ENCODE results near the gene YIPF1.
"Not testable (repeated sequence)": the region's sequence is repeated elsewhere in the genome, so short reads cannot be mapped to it uniquely, and the experiment has no call there.

Gene YIPF1

DNA sequence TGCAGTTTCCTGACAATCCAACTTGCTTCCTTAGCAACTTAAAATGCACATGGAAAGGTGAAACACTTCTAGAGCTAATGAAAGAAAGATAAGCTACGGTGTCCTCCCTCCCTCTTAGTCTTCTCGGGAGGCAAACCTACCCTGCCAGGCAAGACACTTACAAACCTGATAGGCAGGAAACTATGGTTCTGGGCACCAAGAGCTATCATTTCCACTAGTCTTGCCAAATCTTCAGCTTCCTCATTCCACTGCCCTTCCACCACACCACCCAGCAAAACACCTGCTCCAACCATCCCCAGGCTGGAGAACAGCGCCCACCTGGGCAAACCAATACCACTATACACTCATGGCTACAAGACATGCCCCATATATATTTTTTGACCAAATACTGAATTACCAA is 66.7 kb downstream of the YIPF1 start:
- H3K27me3 ChIP-seq (ENCODE audit: low read depth, low read length), result no peaks in the 10 kb centered on the region
- H4K20me1 ChIP-seq (ENCODE audit: insufficient read depth, low read length), result no peaks in the 10 kb centered on the region
- no peak overlapping the region for H2AFZ ChIP-seq (ENCODE audit: low read depth, low read length)
- H3K79me2 ChIP-seq (ENCODE audit: low read length), result peaks cover 30% of the 10 kb centered on the region
- H3K9ac ChIP-seq (ENCODE audit: low read length), result no peak overlapping the region
- H3K36me3 ChIP-seq (replicated peaks; ENCODE audit: low read depth, low read length), result peaks cover 22% of the 10 kb centered on the region
- TF ChIP-seq EZH2phosphoT487 (IDR thresholded peaks at IDR 0.05; ENCODE audit: low read depth), result no peak
- TF ChIP-seq, protein P1, sequence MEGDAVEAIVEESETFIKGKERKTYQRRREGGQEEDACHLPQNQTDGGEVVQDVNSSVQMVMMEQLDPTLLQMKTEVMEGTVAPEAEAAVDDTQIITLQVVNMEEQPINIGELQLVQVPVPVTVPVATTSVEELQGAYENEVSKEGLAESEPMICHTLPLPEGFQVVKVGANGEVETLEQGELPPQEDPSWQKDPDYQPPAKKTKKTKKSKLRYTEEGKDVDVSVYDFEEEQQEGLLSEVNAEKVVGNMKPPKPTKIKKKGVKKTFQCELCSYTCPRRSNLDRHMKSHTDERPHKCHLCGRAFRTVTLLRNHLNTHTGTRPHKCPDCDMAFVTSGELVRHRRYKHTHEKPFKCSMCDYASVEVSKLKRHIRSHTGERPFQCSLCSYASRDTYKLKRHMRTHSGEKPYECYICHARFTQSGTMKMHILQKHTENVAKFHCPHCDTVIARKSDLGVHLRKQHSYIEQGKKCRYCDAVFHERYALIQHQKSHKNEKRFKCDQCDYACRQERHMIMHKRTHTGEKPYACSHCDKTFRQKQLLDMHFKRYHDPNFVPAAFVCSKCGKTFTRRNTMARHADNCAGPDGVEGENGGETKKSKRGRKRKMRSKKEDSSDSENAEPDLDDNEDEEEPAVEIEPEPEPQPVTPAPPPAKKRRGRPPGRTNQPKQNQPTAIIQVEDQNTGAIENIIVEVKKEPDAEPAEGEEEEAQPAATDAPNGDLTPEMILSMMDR (IDR thresholded peaks at IDR 0.05; ENCODE audit: low read depth, low read length), result no peak
- H3K4me3 ChIP-seq (ENCODE audit: low read length), result no peak overlapping the region
- no peak overlapping the region for H3K4me2 ChIP-seq (ENCODE audit: low read length)
- peaks cover 3% of the 10 kb centered on the region for H3K4me1 ChIP-seq (ENCODE audit: low read length)
- no peak overlapping the region for H3K27ac ChIP-seq (ENCODE audit: low read length)
- H3K9me3 ChIP-seq (ENCODE audit: insufficient read depth, low read length), result no peaks in the 10 kb centered on the region

- H3K79me2 ChIP-seq (ENCODE audit: low read length), result peaks cover 32% of the 10 kb centered on the region
- no peak overlapping the region for H3K4me3 ChIP-seq (ENCODE audit: low read length)
- no peak overlapping the region for H3K4me2 ChIP-seq (ENCODE audit: low read length)
- H3K27me3 ChIP-seq (ENCODE audit: low read depth, low read length), result no peaks in the 10 kb centered on the region
- TF ChIP-seq, protein P1 (IDR thresholded peaks at IDR 0.05; ENCODE audit: low read depth, low read length), result no peak
- no peak for TF ChIP-seq EZH2phosphoT487 (IDR thresholded peaks at IDR 0.05; ENCODE audit: low read depth)
- peaks cover 20% of the 10 kb centered on the region for H3K36me3 ChIP-seq (replicated peaks; ENCODE audit: low read depth, low read length)
- peaks cover 3% of the 10 kb centered on the region for H3K4me1 ChIP-seq (ENCODE audit: low read length)
- no peak overlapping the region for H2AFZ ChIP-seq (ENCODE audit: low read depth, low read length)
- no peaks in the 10 kb centered on the region for H4K20me1 ChIP-seq (ENCODE audit: insufficient read depth, low read length)
- H3K27ac ChIP-seq (ENCODE audit: low read length), result no peak overlapping the region
- no peaks in the 10 kb centered on the region for H3K9me3 ChIP-seq (ENCODE audit: insufficient read depth, low read length)
- H3K9ac ChIP-seq (ENCODE audit: low read length), result no peak overlapping the region
These were observed 68.2 kb downstream of the YIPF1 start for GRCh38 chr1:53821380-53821779.

GRCh38 chr1:53819387-53819786 is 70.2 kb downstream of the YIPF1 start:
- Histone ChIP-seq H3K36me3 (replicated peaks; ENCODE audit: low read depth, low read length) (peaks cover 9% of the 10 kb centered on the region), H3K27me3 (ENCODE audit: low read depth, low read length) (no peaks in the 10 kb centered on the region), H3K79me2 (ENCODE audit: low read length) (peaks cover 41% of the 10 kb centered on the region)

DNA sequence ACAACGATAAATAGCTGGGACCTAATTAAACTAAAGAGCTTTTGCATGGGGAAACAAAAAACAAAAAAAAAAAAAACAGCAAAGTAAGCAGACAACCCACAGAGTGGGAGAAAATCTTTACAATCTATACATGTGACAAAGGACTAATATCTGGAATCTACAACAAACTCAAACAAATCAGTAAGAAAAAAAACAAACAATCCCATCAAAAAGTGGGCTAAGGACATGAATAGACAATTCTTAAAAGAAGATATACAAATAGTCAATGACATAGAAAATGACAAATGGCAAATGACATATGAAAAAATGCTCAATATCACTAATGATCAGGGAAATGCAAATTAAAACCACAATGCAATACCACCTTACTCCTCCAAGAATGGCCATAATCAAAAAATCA is 73.0 kb downstream of the YIPF1 start:
- H3K4me2 ChIP-seq (ENCODE audit: low read length); H3K4me1 ChIP-seq (ENCODE audit: low read length); H2AFZ ChIP-seq (ENCODE audit: low read depth, low read length); H4K20me1 ChIP-seq (ENCODE audit: insufficient read depth, low read length); H3K9ac ChIP-seq (ENCODE audit: low read length); H3K27me3 ChIP-seq (ENCODE audit: low read depth, low read length); H3K36me3 ChIP-seq (replicated peaks; ENCODE audit: low read depth, low read length); H3K27ac ChIP-seq (ENCODE audit: low read length); H3K9me3 ChIP-seq (ENCODE audit: insufficient read depth, low read length); H3K4me3 ChIP-seq (ENCODE audit: low read length): not testable (repeated sequence)
- H3K79me2 ChIP-seq (ENCODE audit: low read length), result peaks cover 38% of the 10 kb centered on the region

More at GRCh38 chr1:53819387-53819786, 70.2 kb downstream of the YIPF1 start:
- H2AFZ ChIP-seq (ENCODE audit: low read depth, low read length), result no peak overlapping the region
- TF ChIP-seq, protein P1 (IDR thresholded peaks at IDR 0.05; ENCODE audit: low read depth, low read length), result no peak
- no peak overlapping the region for H3K4me2 ChIP-seq (ENCODE audit: low read length)
- H4K20me1 ChIP-seq (ENCODE audit: insufficient read depth, low read length), result no peaks in the 10 kb centered on the region
- no peak overlapping the region for H3K9ac ChIP-seq (ENCODE audit: low read length)
- no peak overlapping the region for H3K27ac ChIP-seq (ENCODE audit: low read length)
- no peaks in the 10 kb centered on the region for H3K9me3 ChIP-seq (ENCODE audit: insufficient read depth, low read length)
- no peak overlapping the region for H3K4me3 ChIP-seq (ENCODE audit: low read length)
- no peaks in the 10 kb centered on the region for H3K4me1 ChIP-seq (ENCODE audit: low read length)

GRCh38 chr1:53815484-53815883 is 74.1 kb downstream of the YIPF1 start:
- not testable (repeated sequence) for H2AFZ ChIP-seq (ENCODE audit: low read depth, low read length); H3K27me3 ChIP-seq (ENCODE audit: low read depth, low read length); H3K9me3 ChIP-seq (ENCODE audit: insufficient read depth, low read length); H3K9ac ChIP-seq (ENCODE audit: low read length); H3K36me3 ChIP-seq (replicated peaks; ENCODE audit: low read depth, low read length); H4K20me1 ChIP-seq (ENCODE audit: insufficient read depth, low read length); H3K27ac ChIP-seq (ENCODE audit: low read length); H3K4me2 ChIP-seq (ENCODE audit: low read length); H3K4me3 ChIP-seq (ENCODE audit: low read length); H3K4me1 ChIP-seq (ENCODE audit: low read length)
- H3K79me2 ChIP-seq (ENCODE audit: low read length), result peaks cover 41% of the 10 kb centered on the region

Data from OCI-LY3 (cell line).